NCI-H146 (cell line): ENCODE measurements around the gene NFIX.
A peak's percentile ranks its signal among the peaks of the same experiment; 100 is the strongest.

ENCODE experiments used
- DNase-seq: peaks from one replicate; lab custom pipeline; 2025; lab: John Stamatoyannopoulos, UW

Gene NFIX

GRCh38 chr19:13037161-13037560 is 41.9 kb downstream of the NFIX start:
- DNase-seq = no peak

- DNase-seq = no peak
These were observed 42.5 kb downstream of the NFIX start for GRCh38 chr19:13037731-13038130.

- DNase-seq = no peak
These were observed 43.3 kb downstream of the NFIX start for GRCh38 chr19:13038306-13039210.

GRCh38 chr19:13039211-13039789 is 44.0 kb downstream of the NFIX start:
- DNase-seq = no peak

- no peak for DNase-seq
These were observed 45.1 kb downstream of the NFIX start for GRCh38 chr19:13040232-13040947.

- no peak for DNase-seq
These were observed 45.6 kb downstream of the NFIX start for GRCh38 chr19:13040948-13041292.

GRCh38 chr19:13042443-13043130 is 47.3 kb downstream of the NFIX start:
- DNase-seq = no peak

GRCh38 chr19:13043285-13043684 is 48.0 kb downstream of the NFIX start:
- peak; percentile 59 for DNase-seq

GRCh38 chr19:13044231-13044836 is 49.1 kb downstream of the NFIX start:
- DNase-seq = peak; percentile 84

GRCh38 chr19:13045812-13046211 is 50.5 kb downstream of the NFIX start:
- DNase-seq = no peak

- no peak for DNase-seq
These were observed 52.1 kb downstream of the NFIX start for GRCh38 chr19:13047374-13047773.

- DNase-seq = no peak
These were observed 55.0 kb downstream of the NFIX start for GRCh38 chr19:13050274-13050673.

GRCh38 chr19:13051557-13052165 is 56.4 kb downstream of the NFIX start:
- peak; percentile 86 for DNase-seq

GRCh38 chr19:13052447-13053175 is 57.3 kb downstream of the NFIX start:
- DNase-seq = no peak

- DNase-seq = no peak
These were observed 58.0 kb downstream of the NFIX start for GRCh38 chr19:13053238-13053637.

- no peak for DNase-seq
These were observed 58.7 kb downstream of the NFIX start for GRCh38 chr19:13053761-13054625.

GRCh38 chr19:13054626-13055212 is 59.4 kb downstream of the NFIX start:
- DNase-seq = no peak

GRCh38 chr19:13055213-13056051 is 60.2 kb downstream of the NFIX start:
- no peak for DNase-seq
